VCaP (cell line): ENCODE results near the gene AGTPBP1.

ENCODE experiments used
- H3K27ac ChIP-seq: fragments of 450-650 bp; 2 replicates; pipeline ENCODE4 v1.5.1; 2017
- TF ChIP-seq, protein P1 (sequence below): fragments of 450-650 bp; conservative IDR thresholded peaks from 2 replicates; pipeline ENCODE4 v1.5.1; 2017; ENCODE audit warnings: mild to moderate bottlenecking, moderate library complexity

AGTPBP1 gene

DNA sequence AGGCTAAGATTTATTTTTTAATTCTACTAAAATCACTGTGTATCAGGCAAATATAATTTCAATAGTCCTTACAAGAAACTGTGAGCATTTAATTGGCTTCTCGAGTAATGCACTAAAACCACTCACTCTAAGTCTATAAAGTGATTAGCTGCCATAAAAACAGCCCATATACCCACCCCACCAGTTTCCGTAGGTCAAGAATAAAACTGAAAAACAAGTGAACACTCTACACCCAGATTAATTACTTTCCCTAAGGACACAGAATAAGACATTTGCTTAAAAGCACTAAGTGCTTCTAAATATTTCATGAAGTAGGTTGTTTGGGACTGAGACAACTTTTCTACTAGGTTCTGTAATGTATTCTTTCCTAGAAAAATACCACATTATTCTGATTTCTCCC lies 194.2 kb downstream of the AGTPBP1 start:
- TF ChIP-seq, protein P1, sequence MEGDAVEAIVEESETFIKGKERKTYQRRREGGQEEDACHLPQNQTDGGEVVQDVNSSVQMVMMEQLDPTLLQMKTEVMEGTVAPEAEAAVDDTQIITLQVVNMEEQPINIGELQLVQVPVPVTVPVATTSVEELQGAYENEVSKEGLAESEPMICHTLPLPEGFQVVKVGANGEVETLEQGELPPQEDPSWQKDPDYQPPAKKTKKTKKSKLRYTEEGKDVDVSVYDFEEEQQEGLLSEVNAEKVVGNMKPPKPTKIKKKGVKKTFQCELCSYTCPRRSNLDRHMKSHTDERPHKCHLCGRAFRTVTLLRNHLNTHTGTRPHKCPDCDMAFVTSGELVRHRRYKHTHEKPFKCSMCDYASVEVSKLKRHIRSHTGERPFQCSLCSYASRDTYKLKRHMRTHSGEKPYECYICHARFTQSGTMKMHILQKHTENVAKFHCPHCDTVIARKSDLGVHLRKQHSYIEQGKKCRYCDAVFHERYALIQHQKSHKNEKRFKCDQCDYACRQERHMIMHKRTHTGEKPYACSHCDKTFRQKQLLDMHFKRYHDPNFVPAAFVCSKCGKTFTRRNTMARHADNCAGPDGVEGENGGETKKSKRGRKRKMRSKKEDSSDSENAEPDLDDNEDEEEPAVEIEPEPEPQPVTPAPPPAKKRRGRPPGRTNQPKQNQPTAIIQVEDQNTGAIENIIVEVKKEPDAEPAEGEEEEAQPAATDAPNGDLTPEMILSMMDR = no peak
- H3K27ac ChIP-seq = no peak overlapping the region

DNA sequence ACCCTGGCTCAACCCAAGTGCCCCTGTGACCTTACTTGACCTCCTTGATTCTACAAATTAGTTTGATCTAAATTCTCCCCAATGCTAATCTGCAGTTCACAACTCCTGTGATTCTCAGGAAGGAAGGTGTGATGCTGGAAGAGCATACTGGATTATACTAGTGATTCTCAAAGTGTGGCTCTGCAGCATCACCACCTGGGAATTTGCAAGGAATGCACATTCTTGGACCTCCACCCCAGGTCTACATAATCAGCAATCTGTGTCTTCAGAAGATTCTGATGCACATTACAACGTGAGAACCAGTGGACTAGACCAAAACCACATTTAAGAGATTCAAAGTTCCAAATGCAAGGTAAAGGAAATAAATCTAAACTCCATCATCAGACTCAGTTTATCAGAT lies 198.6 kb downstream of the AGTPBP1 start:
- TF ChIP-seq, protein P1 = no peak
- H3K27ac ChIP-seq = no peak overlapping the region

DNA sequence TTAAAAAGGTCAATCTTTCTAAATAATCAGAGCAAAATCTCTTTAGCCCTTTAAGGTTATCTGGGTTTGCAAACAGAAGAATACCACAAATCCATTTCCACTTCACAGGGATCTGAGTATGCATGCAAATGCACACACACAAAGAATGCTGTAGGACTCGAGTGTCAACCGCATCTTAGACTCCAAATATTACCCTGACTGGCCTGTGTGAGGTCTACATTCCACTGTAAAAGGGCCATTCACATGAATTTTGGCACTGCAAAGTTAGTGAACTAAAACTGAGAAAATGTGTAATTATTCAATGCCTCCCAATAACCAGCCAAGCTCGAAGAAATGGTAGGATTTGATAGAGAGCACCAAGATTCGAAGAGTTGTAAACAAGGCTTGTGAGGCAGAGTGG lies 199.9 kb downstream of the AGTPBP1 start:
- H3K27ac ChIP-seq = no peak overlapping the region
- TF ChIP-seq, protein P1 = no peak

GRCh38 chr9:85536514-85536913 lies 205.2 kb downstream of the AGTPBP1 start:
- TF ChIP-seq, protein P1 = no peak
- no peak overlapping the region for H3K27ac ChIP-seq

GRCh38 chr9:85536076-85536475 lies 205.7 kb downstream of the AGTPBP1 start:
- H3K27ac ChIP-seq = no peak overlapping the region
- TF ChIP-seq, protein P1 = no peak

GRCh38 chr9:85534340-85534739 lies 207.4 kb downstream of the AGTPBP1 start:
- TF ChIP-seq, protein P1 = no peak
- H3K27ac ChIP-seq = no peak overlapping the region

DNA sequence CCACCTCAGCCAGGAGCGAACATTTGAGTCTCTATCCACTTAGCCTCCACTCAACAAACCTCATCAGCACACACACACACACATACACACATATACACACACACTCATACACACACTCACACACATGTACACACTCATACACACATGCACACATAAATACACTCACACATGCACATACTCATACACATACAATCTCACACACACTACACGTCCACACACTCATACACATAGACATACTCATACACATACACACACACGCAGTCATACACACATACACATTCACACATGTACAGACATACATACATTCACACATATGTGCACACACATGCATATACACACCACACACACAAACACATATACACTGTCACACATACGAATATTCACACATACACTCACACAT lies 208.2 kb downstream of the AGTPBP1 start:
- H3K27ac ChIP-seq = no peak overlapping the region
- TF ChIP-seq, protein P1 = no peak

- TF ChIP-seq, protein P1 = no peak
- H3K27ac ChIP-seq = no peak overlapping the region
Observed at GRCh38 chr9:85530721-85531120, 211.0 kb downstream of the AGTPBP1 start.
